22Rv1 (cell line): ENCODE data around the gene TSPAN33.

ENCODE experiments used
- H3K27ac ChIP-seq: fragments of 450-650 bp; 2 replicates; pipeline ENCODE4 v1.5.1; 2017
- CTCF ChIP-seq: fragments of 450-650 bp; IDR thresholded peaks from 2 replicates; pipeline ENCODE4 v1.5.1; 2017; ENCODE audit warnings: mild to moderate bottlenecking
- ZFX ChIP-seq: fragments of 450-650 bp; IDR thresholded peaks from 2 replicates; pipeline ENCODE4 v1.6.1; 2017; ENCODE audit warnings: antibody characterized with exemption, borderline replicate concordance

Gene TSPAN33

DNA sequence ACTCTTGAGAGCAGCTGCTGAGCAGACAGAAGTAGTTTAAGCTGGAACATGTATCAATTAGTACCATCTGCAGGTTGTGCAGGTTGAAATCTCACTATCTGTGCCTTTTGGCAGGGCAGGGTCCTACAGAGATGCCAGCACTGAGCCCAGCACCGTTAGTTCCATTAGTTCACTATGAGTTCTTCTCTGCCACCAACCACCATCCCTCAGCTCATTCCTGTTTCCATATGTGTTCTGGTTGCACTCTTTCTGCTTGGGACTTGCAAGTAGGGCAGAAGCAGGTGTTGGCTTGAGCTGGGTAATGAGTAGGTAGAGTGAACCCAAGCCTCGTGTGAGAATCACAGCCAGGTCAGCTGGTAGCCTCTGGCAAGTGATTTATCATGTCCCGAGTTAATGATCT, 46.8 kb downstream of the TSPAN33 start:
- H3K27ac ChIP-seq = no peak overlapping the region
- TF ChIP-seq ZFX = no peak
- no peak for TF ChIP-seq CTCF

DNA sequence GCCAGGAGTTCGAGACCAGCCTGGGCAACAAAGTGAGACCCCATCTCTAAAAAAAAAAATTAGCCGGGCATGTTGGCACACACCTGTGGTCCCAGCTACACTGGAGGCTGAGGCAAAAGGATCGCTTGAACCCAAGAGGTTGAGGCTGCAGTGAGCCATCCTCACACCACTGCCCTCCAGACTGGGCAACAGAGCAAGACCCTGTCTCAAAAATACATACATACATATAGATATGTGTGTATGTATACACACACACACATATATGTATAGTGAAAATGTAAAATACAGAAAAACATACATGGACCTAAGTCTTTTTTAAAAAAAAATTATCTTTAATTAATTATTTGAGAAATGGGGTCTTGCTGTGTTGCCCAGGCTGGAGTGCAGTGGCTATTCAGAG, 49.4 kb downstream of the TSPAN33 start:
- H3K27ac ChIP-seq = no peak overlapping the region
- TF ChIP-seq ZFX = no peak
- no peak for TF ChIP-seq CTCF

DNA sequence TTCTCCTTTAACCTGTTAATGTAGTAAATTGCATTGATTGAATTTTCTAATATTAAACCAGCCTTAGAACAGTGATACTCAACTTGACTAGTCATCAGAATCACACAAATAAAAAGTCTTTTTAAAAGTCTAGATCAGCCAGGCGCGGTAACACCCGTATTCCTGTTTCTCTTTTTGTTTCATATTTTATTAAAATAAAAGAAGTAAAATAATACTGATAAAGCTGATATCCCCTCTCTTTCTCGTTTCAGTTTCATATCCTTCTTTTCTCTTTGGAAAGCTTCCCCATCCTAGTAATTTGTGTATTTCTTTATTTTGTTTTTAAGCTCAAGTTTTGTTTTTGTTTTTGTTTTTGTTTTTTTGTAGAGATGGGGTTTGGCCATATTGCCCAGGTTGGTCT, 53.3 kb downstream of the TSPAN33 start:
- TF ChIP-seq ZFX (no peak), CTCF (no peak)

DNA sequence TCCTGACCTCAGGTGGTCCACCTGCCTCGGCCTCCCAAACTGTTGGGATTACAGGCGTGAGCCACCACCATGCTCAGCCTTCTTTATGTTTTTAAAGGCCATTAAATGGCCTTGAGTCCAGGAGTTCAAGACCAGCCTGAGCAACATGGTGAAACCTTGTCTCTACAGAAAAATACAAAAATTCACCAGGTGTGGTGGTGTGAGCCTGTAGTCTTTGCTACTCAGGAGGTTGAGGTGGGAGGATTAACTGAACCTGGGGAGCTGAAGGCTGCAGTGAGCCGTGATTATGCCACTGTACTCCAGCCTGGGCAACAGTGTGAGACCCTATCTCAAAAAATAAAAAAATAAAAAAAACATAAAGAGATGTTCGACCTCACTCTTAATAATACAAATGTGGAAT, 54.9 kb downstream of the TSPAN33 start:
- TF ChIP-seq ZFX = no peak
- no peak for TF ChIP-seq CTCF
- H3K27ac ChIP-seq = no peak overlapping the region

More for the DNA sequence above, 53.3 kb downstream of the TSPAN33 start:
- H3K27ac ChIP-seq = no peak overlapping the region

- TF ChIP-seq CTCF = no peak
- no peak for TF ChIP-seq ZFX
- no peak overlapping the region for H3K27ac ChIP-seq
These were observed 57.7 kb downstream of the TSPAN33 start for GRCh38 chr7:129202058-129202777.

DNA sequence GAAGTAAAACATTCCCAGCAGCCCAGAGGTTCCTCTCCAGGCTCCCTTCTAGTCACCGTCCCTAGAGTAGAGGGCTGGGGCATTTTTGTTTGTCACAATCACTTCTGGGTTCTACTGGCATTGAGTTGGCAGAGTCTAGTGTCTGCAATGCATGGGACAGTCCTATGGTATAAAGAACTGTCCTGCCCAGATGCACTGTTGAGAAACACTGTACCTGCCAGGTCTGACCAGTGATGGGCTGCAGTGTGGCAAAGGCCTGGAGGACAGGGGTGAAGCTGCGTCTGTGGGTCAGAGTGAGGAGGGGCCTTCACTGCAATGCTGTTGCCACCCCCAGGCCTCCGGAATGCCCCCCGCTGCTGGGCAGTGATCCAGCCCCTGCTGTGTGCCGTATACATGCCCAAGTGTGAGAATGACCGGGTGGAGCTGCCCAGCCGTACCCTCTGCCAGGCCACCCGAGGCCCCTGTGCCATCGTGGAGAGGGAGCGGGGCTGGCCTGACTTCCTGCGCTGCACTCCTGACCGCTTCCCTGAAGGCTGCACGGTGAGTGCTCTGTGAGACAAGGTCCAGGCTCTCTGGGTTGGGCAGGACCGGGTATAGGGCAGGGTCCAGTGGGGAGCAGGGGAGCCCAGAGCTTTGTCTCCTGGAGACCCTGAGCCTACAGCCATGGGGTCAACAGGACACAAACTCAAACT, 58.7 kb downstream of the TSPAN33 start:
- TF ChIP-seq CTCF (no peak), ZFX (no peak)
- no peak overlapping the region for H3K27ac ChIP-seq

DNA sequence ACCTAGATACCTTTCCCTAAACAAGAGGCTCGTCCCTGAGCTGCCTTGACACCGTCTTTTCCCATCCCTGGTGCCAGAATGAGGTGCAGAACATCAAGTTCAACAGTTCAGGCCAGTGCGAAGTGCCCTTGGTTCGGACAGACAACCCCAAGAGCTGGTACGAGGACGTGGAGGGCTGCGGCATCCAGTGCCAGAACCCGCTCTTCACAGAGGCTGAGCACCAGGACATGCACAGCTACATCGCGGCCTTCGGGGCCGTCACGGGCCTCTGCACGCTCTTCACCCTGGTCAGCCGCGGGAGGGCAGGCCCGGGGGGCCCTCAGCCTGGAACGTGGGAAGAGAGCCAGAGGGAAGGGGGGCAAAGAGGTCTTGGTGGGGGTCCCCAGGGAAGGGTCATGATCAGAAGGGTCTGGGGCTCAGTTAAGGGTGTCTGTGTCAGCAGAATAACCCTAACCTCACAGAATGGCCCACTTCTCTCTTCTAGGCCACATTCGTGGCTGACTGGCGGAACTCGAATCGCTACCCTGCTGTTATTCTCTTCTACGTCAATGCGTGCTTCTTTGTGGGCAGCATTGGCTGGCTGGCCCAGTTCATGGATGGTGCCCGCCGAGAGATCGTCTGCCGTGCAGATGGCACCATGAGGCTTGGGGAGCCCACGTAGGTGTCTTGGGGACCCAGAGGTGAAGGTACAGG, 60.8 kb downstream of the TSPAN33 start:
- H3K27ac ChIP-seq = no peak overlapping the region
- TF ChIP-seq CTCF = no peak
